ENCODE results near the gene ARHGEF19.

GRCh38 chr1:16183179-16183578, 29.3 kb downstream of the ARHGEF19 start:
- TF ChIP-seq CTCF (IDR thresholded peaks at IDR 0.05) (no peak), POLR2A (IDR thresholded peaks at IDR 0.05) (no peak)

All from testis (tissue), 2 donors.